Cardiac fibroblast (primary cell): ENCODE data around the gene PVALB.
A peak's percentile ranks its signal among the peaks of the same experiment; 100 is the strongest.

ENCODE experiments used
- DNase-seq, 2 donors: peaks; one replicate each; pipeline versions ENCODE4 v3.0.0 to v3.0.0-alpha.2; 2010; ENCODE audit warnings: low read depth in 2 of 2
- H3K4me3 ChIP-seq, 2 donors: replicated peaks in 1 of 2; 1 replicate in 1 of 2; 2 replicates in 1 of 2; pipeline ENCODE4 v1.5.1; 2011; ENCODE audit warnings: low read depth in 2 of 2, low read length in 2 of 2, mild to moderate bottlenecking in 2 of 2, moderate library complexity in 1 of 2
- TF ChIP-seq, protein P1 (sequence below): IDR thresholded peaks from one replicate; pipeline ENCODE4 v1.5.1; 2011; ENCODE audit warnings: low read depth, mild to moderate bottlenecking, low read length, inconsistent platforms

PVALB gene, protein sequence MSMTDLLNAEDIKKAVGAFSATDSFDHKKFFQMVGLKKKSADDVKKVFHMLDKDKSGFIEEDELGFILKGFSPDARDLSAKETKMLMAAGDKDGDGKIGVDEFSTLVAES

DNA sequence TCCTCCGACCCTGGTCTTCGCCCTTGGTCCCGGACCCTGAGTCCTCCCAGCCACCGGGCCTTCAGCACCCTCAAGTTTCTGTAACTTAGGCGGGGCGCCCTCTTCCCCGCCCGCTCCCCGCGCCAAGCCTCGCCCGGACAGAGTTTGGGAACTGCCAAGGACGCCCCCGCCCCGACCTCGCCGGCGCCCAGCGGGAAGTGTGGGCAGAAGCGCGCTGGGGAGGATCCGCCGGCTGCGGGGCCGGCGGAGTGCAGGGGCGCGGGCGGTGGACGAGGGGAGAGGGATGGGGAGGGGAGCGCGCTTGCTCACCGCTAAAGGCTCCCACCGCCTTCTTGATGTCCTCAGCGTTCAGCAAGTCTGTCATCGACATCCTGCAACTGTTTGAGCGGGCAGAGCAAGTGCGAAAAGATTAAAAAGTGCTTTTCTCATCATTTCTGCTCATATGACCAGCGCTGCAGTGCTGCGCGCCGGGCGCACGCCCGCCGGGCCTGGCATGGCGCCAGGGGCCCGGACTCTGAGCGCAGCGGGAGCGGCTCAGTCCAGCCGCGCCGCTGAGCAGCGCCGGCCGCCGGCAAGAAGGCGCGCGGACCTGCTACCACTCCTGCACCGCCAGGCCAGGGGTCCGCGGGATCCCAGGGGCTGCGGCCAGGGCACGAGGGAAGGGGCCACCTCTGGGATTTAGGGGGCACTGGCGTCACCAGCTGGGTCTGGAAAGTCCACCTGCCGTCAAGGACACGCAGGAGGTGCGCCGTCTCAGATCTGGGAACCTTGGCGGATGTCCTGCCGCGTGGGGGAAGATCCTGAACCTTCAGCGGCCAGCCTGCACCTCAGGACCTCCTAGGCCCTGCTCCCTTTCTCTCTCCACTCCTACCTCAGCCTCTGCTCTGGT is at the start of gene PVALB:
TSS of gene PVALB (minus strand) at position 400 of the 889 bp plus-strand sequence. CDS start at position 370, 30 bp downstream.
- no peak within 1 kb of the TSS for H3K4me3 ChIP-seq

DNA sequence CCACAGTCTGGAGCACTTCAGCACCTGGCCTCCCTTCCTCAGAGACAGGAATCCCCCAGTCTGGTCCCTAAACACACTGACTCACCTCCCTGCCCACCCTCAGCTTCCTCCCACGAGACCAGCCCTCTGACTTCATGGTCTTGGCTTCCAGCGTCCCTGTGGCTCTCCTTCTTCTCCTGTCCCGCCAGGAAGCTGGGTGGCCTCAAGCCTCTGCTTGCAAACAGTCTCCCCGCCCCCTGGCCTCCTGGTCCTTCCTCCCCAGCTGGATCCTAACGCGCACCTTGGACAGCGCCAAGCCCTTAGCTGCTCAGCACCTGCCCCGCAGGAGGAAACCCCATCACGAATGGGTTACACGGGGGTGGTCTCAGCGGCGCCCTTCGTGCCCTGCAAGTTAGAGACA is 48.5 kb upstream of the PVALB start:
- TF ChIP-seq, protein P1, sequence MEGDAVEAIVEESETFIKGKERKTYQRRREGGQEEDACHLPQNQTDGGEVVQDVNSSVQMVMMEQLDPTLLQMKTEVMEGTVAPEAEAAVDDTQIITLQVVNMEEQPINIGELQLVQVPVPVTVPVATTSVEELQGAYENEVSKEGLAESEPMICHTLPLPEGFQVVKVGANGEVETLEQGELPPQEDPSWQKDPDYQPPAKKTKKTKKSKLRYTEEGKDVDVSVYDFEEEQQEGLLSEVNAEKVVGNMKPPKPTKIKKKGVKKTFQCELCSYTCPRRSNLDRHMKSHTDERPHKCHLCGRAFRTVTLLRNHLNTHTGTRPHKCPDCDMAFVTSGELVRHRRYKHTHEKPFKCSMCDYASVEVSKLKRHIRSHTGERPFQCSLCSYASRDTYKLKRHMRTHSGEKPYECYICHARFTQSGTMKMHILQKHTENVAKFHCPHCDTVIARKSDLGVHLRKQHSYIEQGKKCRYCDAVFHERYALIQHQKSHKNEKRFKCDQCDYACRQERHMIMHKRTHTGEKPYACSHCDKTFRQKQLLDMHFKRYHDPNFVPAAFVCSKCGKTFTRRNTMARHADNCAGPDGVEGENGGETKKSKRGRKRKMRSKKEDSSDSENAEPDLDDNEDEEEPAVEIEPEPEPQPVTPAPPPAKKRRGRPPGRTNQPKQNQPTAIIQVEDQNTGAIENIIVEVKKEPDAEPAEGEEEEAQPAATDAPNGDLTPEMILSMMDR = no peak
- peak; percentile 12 to 30 for DNase-seq
- H3K4me3 ChIP-seq = no peak overlapping the region

More for the DNA sequence above, at the start of gene PVALB:
- peak; percentile 22 to 46 for DNase-seq
- TF ChIP-seq, protein P1 = no peak

- TF ChIP-seq, protein P1 = no peak
- no peak for DNase-seq
- no peak overlapping the region for H3K4me3 ChIP-seq
These were observed 47.8 kb upstream of the PVALB start for GRCh38 chr22:36864454-36865215.

DNA sequence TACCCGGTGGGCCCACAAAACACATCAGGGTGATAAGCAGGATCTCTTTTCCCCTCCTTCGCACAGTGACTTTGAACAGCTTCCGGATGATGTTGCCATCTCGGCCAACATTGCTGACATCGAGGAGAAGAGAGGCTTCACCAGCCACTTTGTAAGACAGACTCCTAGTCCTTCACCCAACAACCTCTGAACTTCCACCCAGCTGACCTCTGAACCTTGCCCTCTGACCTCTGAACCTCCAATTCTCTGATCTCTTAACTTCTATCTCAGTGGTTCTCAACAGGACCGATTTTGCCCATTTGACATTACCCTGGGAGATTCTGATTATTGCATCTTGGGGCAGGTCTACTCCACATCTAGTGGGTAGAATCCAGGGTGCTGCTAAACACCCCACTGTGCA is 47.1 kb upstream of the PVALB start:
- H3K4me3 ChIP-seq = no peak overlapping the region
- no peak for DNase-seq

DNA sequence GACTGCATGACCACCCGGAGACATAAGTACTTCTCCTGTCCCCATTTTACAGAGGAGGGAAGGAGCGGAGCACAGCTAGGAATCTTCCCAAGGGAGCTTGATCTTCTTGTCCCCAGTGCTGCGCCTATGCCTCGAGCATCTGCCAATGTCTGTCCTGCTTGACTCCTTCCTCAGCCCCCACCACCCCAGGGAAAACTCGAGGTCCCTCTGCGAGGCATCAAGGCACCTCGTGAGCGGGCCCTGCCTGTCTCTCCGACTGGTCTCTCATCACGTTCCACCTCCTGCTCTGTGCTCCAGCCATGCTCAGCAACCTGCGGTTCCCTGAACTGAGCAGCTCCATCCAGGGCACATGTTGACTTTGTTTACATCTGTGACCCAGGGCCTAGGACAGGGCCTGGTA is 46.4 kb upstream of the PVALB start:
- no peak for DNase-seq
- TF ChIP-seq, protein P1 = no peak
- H3K4me3 ChIP-seq = no peak overlapping the region

More for the DNA sequence above, 47.1 kb upstream of the PVALB start:
- TF ChIP-seq, protein P1 = no peak

GRCh38 chr22:36862251-36863242 is 45.7 kb upstream of the PVALB start:
- DNase-seq = no peak
- H3K4me3 ChIP-seq = no peak overlapping the region
- TF ChIP-seq, protein P1 = no peak
